ENCODE results near the gene SHB.
A peak's percentile ranks its signal among the peaks of the same experiment; 100 is the strongest.
"Not testable (repeated sequence)": the region's sequence is repeated elsewhere in the genome, so short reads cannot be mapped to it uniquely, and the experiment has no call there.

- not testable (repeated sequence) for TF ChIP-seq CTCF (IDR thresholded peaks at IDR 0.05)
- TF ChIP-seq POLR2A (IDR thresholded peaks at IDR 0.05): peak in 1 of 3 donors; percentile 37
Observed at GRCh38 chr9:37965676-37966345, 103.2 kb downstream of the SHB start.

Measured in body of pancreas (tissue), 4 donors.